Natural killer cell (primary cell): ENCODE results near the gene SEC16B. TPM values are rescaled to one million over a fixed set of nuclear protein-coding genes. Genes with fewer than 3 reads are reported as not detected.

Source experiments
- ATAC-seq, 3 donors: fragments of 150-1000 bp in 2 of 3; fragments of 200-7000 bp in 1 of 3; cut with Tn5 transposase; 1 replicate in 1 of 3; 2 replicates in 2 of 3; pipeline ENCODE4 v1.10.0; 2021; ENCODE audit warnings: mild to moderate bottlenecking in 2 of 3, moderate library complexity in 2 of 3
- DNase-seq, 2 donors: peaks; one replicate each; pipeline versions ENCODE4 v3.0.0 to v3.0.0-alpha.2; 2013 to 2021; ENCODE audit warnings: mixed read lengths in 1 of 2
- H3K27ac ChIP-seq: one replicate; pipeline ENCODE4 v1.5.1; 2013; ENCODE audit warnings: mild to moderate bottlenecking, low read length
- H3K27me3 ChIP-seq: one replicate; pipeline ENCODE4 v1.6.1; 2013; ENCODE audit warnings: low read length; ENCODE audit not compliant: control insufficient read depth, insufficient read depth
- H3K36me3 ChIP-seq: one replicate; pipeline ENCODE4 v1.6.1; 2013; ENCODE audit warnings: low read length; ENCODE audit not compliant: control insufficient read depth, insufficient read depth
- H3K4me1 ChIP-seq: one replicate; pipeline ENCODE4 v1.6.1; 2013; ENCODE audit warnings: low read length; ENCODE audit not compliant: control insufficient read depth, insufficient read depth
- H3K4me3 ChIP-seq: one replicate; pipeline ENCODE4 v1.5.1; 2013; ENCODE audit warnings: low read length
- H3K9me3 ChIP-seq: one replicate; pipeline ENCODE4 v1.6.1; 2013; ENCODE audit warnings: low read length; ENCODE audit not compliant: control insufficient read depth, insufficient read depth
- H3K27ac Mint-ChIP-seq, 2 donors: one replicate each; pipeline ENCODE4 v1.8.0; 2022; ENCODE audit warnings: mild to moderate bottlenecking in 2 of 2, mixed read lengths in 2 of 2, moderate library complexity in 1 of 2
- H3K27me3 Mint-ChIP-seq, 2 donors: one replicate each; pipeline ENCODE4 v1.8.0; 2022; ENCODE audit warnings: low read depth in 2 of 2, mixed read lengths in 2 of 2
- H3K36me3 Mint-ChIP-seq: one replicate; pipeline ENCODE4 v1.8.0; 2022; ENCODE audit warnings: mixed read lengths
- H3K4me1 Mint-ChIP-seq, 2 donors: one replicate each; pipeline ENCODE4 v1.8.0; 2022; ENCODE audit warnings: mixed read lengths in 2 of 2
- H3K4me3 Mint-ChIP-seq: one replicate; pipeline ENCODE4 v1.8.0; 2022; ENCODE audit warnings: mild to moderate bottlenecking, moderate library complexity, mixed read lengths
- H3K9me3 Mint-ChIP-seq, 2 donors: one replicate each; pipeline ENCODE4 v1.8.0; 2022; ENCODE audit warnings: mixed read lengths in 2 of 2
- WGBS: methylation state at CpG from one replicate; pipeline ENCODE4 v1.1.7; 2013; ENCODE audit warnings: missing lambda C conversion rate; ENCODE audit not compliant: insufficient coverage; 5-methylcytosine and 5-hydroxymethylcytosine counted together
- intact Hi-C: fragments of 100-400 bp; cut with micrococcal nuclease; formaldehyde crosslinking; loops from one replicate; pipeline ENCODE4 v1.14.2; 2022
- total RNA-seq, 4 donors: library from RNA; stranded (reverse); fragments of 120-200 nt in 1 of 4; gene quantifications; one replicate each; pipeline versions ENCODE4 v1.2.3 to v1.2.4, GENCODE V29; 2013 to 2022
- TF ChIP-seq, protein P1 (sequence below): fragments of 200-600 bp; IDR thresholded peaks from one replicate; pipeline ENCODE4 v1.8.0; 2022; ENCODE audit warnings: antibody characterized with exemption

SEC16B gene
- total RNA-seq, 3 donors from 2014 or later (not counting 1 experiment from before 2014, with no cell fraction given), result 0.31 TPM; not detected in 2

DNA sequence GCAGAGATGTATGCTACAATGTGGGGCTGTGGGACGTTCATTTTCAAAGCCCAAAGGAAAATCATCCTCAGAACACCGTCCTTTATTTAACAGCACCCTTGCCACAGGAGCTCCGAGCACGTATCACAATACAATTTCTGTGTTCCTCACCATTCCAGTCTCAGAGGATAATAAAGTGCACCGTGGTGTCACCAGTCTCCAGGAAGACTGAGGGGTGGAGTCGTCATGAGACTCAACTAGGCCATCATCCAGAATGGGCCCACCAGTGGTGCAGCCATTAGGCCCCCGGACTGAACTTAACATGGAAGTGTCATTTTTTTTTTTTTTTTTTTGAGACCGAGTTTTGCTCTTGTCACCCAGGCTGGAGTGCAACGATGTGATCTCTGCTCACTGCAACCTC lies 17.2 kb downstream of the SEC16B start:
- H3K4me1 ChIP-seq, result no peaks in the 10 kb centered on the region
- Mint-ChIP-seq H3K9me3 (peaks cover 0 to 3% of the 10 kb centered on the region in 2 donors), H3K27ac (no peak overlapping the region), H3K36me3 (no peaks in the 10 kb centered on the region), H3K27me3 (no peaks in the 10 kb centered on the region), H3K4me3 (no peak overlapping the region), H3K4me1 (no peaks in the 10 kb centered on the region)
- H3K9me3 ChIP-seq, result no peaks in the 10 kb centered on the region
- no peak overlapping the region for H3K27ac ChIP-seq
- TF ChIP-seq, protein P1, sequence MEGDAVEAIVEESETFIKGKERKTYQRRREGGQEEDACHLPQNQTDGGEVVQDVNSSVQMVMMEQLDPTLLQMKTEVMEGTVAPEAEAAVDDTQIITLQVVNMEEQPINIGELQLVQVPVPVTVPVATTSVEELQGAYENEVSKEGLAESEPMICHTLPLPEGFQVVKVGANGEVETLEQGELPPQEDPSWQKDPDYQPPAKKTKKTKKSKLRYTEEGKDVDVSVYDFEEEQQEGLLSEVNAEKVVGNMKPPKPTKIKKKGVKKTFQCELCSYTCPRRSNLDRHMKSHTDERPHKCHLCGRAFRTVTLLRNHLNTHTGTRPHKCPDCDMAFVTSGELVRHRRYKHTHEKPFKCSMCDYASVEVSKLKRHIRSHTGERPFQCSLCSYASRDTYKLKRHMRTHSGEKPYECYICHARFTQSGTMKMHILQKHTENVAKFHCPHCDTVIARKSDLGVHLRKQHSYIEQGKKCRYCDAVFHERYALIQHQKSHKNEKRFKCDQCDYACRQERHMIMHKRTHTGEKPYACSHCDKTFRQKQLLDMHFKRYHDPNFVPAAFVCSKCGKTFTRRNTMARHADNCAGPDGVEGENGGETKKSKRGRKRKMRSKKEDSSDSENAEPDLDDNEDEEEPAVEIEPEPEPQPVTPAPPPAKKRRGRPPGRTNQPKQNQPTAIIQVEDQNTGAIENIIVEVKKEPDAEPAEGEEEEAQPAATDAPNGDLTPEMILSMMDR, result no peak
- no peaks in the 10 kb centered on the region for H3K27me3 ChIP-seq
- no peak for DNase-seq
- no peaks in the 10 kb centered on the region for H3K36me3 ChIP-seq
- H3K4me3 ChIP-seq, result no peak overlapping the region
- intact Hi-C loops, result no loop called here
- WGBS, result 91% methylated on average over 9 of the region's 9 CpGs
- no peak for ATAC-seq

DNA sequence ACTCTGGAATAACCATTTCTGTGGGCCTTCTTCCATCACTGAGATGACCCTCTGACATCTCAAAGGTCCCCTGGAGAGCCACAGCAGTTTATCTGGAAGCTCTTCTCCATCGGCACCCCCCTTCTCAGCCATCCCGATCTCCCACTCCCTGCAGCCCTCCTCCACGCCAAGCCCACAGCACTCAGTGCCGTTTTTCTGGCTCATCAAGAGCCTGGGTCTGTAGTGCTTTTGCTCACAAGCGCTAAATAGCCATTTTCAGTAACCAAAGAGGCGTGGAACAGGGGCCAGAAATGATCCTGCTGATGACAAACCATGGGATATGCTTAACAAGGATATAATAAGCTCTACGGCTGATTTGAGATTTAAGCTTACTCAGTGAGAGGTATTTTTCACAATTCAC lies 17.6 kb downstream of the SEC16B start:
- Mint-ChIP-seq H3K4me1 (no peaks in the 10 kb centered on the region), H3K27me3 (no peaks in the 10 kb centered on the region), H3K4me3 (no peak overlapping the region), H3K27ac (no peak overlapping the region), H3K9me3 (peaks cover 0 to 3% of the 10 kb centered on the region in 2 donors), H3K36me3 (no peaks in the 10 kb centered on the region)
- Histone ChIP-seq H3K27me3 (no peaks in the 10 kb centered on the region), H3K9me3 (no peaks in the 10 kb centered on the region), H3K4me1 (no peaks in the 10 kb centered on the region), H3K4me3 (no peak overlapping the region), H3K36me3 (no peaks in the 10 kb centered on the region), H3K27ac (no peak overlapping the region)
- intact Hi-C loops, result no loop called here
- DNase-seq (no peak), ATAC-seq (no peak)
- TF ChIP-seq, protein P1, result no peak
- 89% methylated on average over 7 of the region's 7 CpGs for WGBS

DNA sequence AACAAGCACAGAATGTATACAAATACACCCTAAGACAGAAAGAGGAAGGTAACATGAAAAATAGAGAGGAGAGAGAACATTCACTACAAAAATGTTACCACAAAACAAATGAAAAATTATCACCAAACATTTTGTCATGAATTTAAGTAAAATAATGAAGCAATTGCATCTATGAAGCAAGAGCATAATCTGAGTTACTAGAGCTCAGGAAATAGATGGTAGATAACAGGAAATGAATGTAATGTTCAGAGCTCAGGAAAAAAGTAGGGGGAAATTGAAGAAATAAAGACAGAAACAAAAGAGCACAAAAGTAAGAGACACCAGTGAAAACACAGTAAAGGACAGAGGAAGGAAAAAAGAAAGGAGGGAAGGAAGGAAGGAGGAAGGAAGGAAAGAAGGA lies 19.4 kb downstream of the SEC16B start:
- H3K9me3 ChIP-seq, result no peaks in the 10 kb centered on the region
- no peaks in the 10 kb centered on the region for H3K27me3 ChIP-seq
- DNase-seq (no peak), ATAC-seq (no peak)
- Mint-ChIP-seq H3K4me3 (no peak overlapping the region), H3K27me3 (no peaks in the 10 kb centered on the region), H3K4me1 (no peaks in the 10 kb centered on the region), H3K27ac (no peak overlapping the region), H3K9me3 (peaks cover 0 to 3% of the 10 kb centered on the region in 2 donors), H3K36me3 (no peaks in the 10 kb centered on the region)
- no peaks in the 10 kb centered on the region for H3K36me3 ChIP-seq
- TF ChIP-seq, protein P1, result no peak
- no peaks in the 10 kb centered on the region for H3K4me1 ChIP-seq
- intact Hi-C loops, result no loop called here
- H3K4me3 ChIP-seq, result no peak overlapping the region
- no peak overlapping the region for H3K27ac ChIP-seq

DNA sequence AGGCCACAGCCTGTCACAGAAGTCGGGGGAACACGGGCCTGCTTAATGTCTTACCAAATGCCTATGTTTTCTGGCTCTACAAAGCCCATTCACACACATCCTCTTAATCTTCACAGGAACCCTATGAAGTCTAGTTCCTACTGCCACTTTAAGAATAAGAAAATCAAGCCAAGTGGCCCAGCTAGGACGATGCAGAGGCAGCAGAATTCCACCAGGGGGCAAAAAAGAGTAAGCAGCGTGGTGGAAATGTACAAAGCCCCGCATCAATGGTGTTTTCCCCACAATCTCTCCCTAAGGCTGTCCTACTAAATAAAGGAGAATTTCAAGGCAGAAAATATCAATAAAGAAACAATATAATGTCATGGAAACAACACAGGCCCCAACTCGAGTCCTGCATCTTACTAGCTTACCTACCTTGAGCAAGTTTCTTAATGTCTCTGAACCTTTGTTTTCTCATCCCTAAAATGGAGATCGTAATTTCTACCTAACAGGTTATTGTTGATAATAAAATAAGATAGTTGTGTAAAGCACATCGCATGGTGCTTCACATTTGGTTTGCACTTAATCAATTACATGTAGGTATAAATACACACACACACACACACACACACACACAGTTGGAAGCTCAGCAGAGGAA lies 21.4 kb downstream of the SEC16B start:
- intact Hi-C loops, result no loop called here
- WGBS, result 5% methylated on average over 6 of the region's 8 CpGs

More for the DNA sequence above, 21.4 kb downstream of the SEC16B start:
- Mint-ChIP-seq H3K27me3 (no peaks in the 10 kb centered on the region), H3K4me1 (no peaks in the 10 kb centered on the region), H3K4me3 (no peak overlapping the region), H3K36me3 (no peaks in the 10 kb centered on the region), H3K27ac (no peak overlapping the region), H3K9me3 (peaks cover 0 to 3% of the 10 kb centered on the region in 2 donors)
- Histone ChIP-seq H3K36me3 (no peaks in the 10 kb centered on the region), H3K27ac (no peak overlapping the region), H3K9me3 (no peaks in the 10 kb centered on the region), H3K27me3 (no peaks in the 10 kb centered on the region), H3K4me1 (no peaks in the 10 kb centered on the region), H3K4me3 (no peak overlapping the region)
- TF ChIP-seq, protein P1, result peak; percentile 44
- ATAC-seq, result peak in 1 of 3 donors; percentile 47
- peak in 1 of 2 donors; percentile 15 for DNase-seq
